ENCODE results near the gene MED23.

Gene MED23

GRCh38 chr6:131638013-131638412 is 10.0 kb upstream of the MED23 start:
- Histone ChIP-seq H3K36me3 (ENCODE audit: control insufficient read depth, insufficient read depth, low read length) (no peaks in the 10 kb centered on the region), H4K8ac (ENCODE audit: low read depth, low read length) (no peak overlapping the region), H3K4me1 (ENCODE audit: control insufficient read depth, low read depth, low read length) (no peaks in the 10 kb centered on the region), H2BK5ac (ENCODE audit: low read length) (no peak overlapping the region), H3K18ac (ENCODE audit: low read length) (no peak overlapping the region), H3K9ac (ENCODE audit: low read length) (no peak overlapping the region), H3K4me3 (ENCODE audit: low read length) (no peak overlapping the region), H3K79me2 (ENCODE audit: control insufficient read depth, insufficient read depth, low read length) (no peaks in the 10 kb centered on the region), H3K4ac (ENCODE audit: low read depth, low read length) (no peak overlapping the region), H4K5ac (ENCODE audit: low read length) (no peak overlapping the region), H3K79me1 (ENCODE audit: low read length) (no peaks in the 10 kb centered on the region), H2BK120ac (ENCODE audit: low read depth, low read length) (no peak overlapping the region), H3K23ac (ENCODE audit: low read length) (no peak overlapping the region), H3K4me2 (ENCODE audit: low read length) (no peak overlapping the region), H3K56ac (ENCODE audit: low read length) (no peak overlapping the region), H3K27ac (ENCODE audit: low read depth, low read length) (no peak overlapping the region), H2AK5ac (ENCODE audit: low read length) (no peak overlapping the region), H3K27me3 (ENCODE audit: insufficient read depth, low read length, poor library complexity) (no peaks in the 10 kb centered on the region), H2BK15ac (replicated peaks; ENCODE audit: low read depth) (no peak overlapping the region)
- DNase-seq, result no peak
- 100% methylated on average over 1 of the region's 2 CpGs for WGBS (ENCODE audit: extremely low coverage, insufficient coverage, low lambda C conversion rate)

DNA sequence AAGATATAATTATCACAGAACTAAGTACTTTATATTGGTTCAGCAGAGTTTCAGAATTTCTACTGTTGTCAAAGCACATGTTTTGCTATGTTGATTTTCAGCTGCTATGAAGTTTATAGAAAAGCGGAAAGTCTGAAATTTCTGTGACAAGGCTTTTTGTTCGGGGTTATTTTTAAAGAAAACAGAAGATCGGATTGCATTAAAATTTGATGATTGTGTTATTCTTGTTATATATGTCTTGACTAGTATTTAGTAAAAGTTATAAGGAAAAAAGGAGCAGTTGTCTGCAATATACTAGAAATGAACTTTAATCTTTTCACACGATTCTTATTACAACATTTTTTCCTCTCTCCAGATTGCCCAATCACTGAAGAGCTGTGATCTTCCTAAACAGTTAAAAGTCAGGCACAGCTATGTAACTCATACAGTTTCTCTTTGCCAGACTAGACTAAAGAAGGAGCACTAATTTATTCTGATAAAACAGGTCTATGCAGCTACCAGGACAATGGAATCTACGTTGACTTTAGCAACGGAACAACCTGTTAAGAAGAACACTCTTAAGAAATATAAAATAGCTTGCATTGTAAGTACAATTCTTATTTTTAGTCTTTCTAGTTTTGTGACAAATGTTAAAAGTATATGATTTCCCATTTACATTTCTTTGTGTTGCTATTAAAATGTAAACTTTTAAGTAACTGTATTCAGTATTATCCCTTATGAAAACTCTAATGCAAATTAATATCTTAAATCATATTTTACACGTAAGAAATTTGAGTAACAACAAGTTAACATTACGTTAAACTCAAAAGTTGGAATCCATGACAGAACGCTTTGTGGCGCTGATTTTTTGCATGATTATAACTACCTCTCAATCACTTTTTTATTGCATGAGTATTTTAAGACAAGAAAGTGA is 9.1 kb upstream of the MED23 start, which contains the start of gene ENPP3:
TSS of gene ENPP3 (plus strand) at position 423 of the 913 bp plus-strand sequence. CDS start at position 506, 83 bp downstream.
- Histone ChIP-seq H3K4me3 (ENCODE audit: low read length) (no peak within 1 kb of the TSS), H3K79me1 (ENCODE audit: low read length) (no peaks in the 10 kb centered on the region), H3K4me2 (ENCODE audit: low read length) (no peak within 1 kb of the TSS), H3K36me3 (ENCODE audit: control insufficient read depth, insufficient read depth, low read length) (no peaks in the 10 kb centered on the region), H2BK15ac (replicated peaks; ENCODE audit: low read depth) (no peak within 1 kb of the TSS), H2BK120ac (ENCODE audit: low read depth, low read length) (no peak within 1 kb of the TSS), H3K4ac (ENCODE audit: low read depth, low read length) (no peak within 1 kb of the TSS), H3K18ac (ENCODE audit: low read length) (no peak within 1 kb of the TSS), H3K27me3 (ENCODE audit: insufficient read depth, low read length, poor library complexity) (no peaks in the 10 kb centered on the region), H3K56ac (ENCODE audit: low read length) (no peak within 1 kb of the TSS), H2AK5ac (ENCODE audit: low read length) (no peak within 1 kb of the TSS), H4K5ac (ENCODE audit: low read length) (no peak within 1 kb of the TSS), H3K23ac (ENCODE audit: low read length) (no peak within 1 kb of the TSS), H3K79me2 (ENCODE audit: control insufficient read depth, insufficient read depth, low read length) (no peaks in the 10 kb centered on the region), H2BK5ac (ENCODE audit: low read length) (no peak within 1 kb of the TSS), H3K9ac (ENCODE audit: low read length) (no peak within 1 kb of the TSS), H3K4me1 (ENCODE audit: control insufficient read depth, low read depth, low read length) (no peaks in the 10 kb centered on the region), H4K8ac (ENCODE audit: low read depth, low read length) (no peak within 1 kb of the TSS), H3K27ac (ENCODE audit: low read depth, low read length) (no peak within 1 kb of the TSS)
- WGBS (ENCODE audit: extremely low coverage, insufficient coverage, low lambda C conversion rate), result 100% methylated on average over 2 of the region's 10 CpGs
- DNase-seq, result no peak

- no peak for DNase-seq
- Histone ChIP-seq H3K79me1 (ENCODE audit: low read length) (no peaks in the 10 kb centered on the region), H3K27me3 (ENCODE audit: insufficient read depth, low read length, poor library complexity) (no peaks in the 10 kb centered on the region), H4K5ac (ENCODE audit: low read length) (no peak overlapping the region), H3K36me3 (ENCODE audit: control insufficient read depth, insufficient read depth, low read length) (no peaks in the 10 kb centered on the region), H3K9ac (ENCODE audit: low read length) (no peak overlapping the region), H3K4me3 (ENCODE audit: low read length) (no peak overlapping the region), H2BK5ac (ENCODE audit: low read length) (no peak overlapping the region), H3K27ac (ENCODE audit: low read depth, low read length) (no peak overlapping the region), H3K79me2 (ENCODE audit: control insufficient read depth, insufficient read depth, low read length) (no peaks in the 10 kb centered on the region), H3K4ac (ENCODE audit: low read depth, low read length) (no peak overlapping the region), H3K4me1 (ENCODE audit: control insufficient read depth, low read depth, low read length) (no peaks in the 10 kb centered on the region), H3K4me2 (ENCODE audit: low read length) (no peak overlapping the region), H3K56ac (ENCODE audit: low read length) (no peak overlapping the region), H2AK5ac (ENCODE audit: low read length) (no peak overlapping the region), H4K8ac (ENCODE audit: low read depth, low read length) (no peak overlapping the region), H3K23ac (ENCODE audit: low read length) (no peak overlapping the region), H2BK120ac (ENCODE audit: low read depth, low read length) (no peak overlapping the region), H3K18ac (ENCODE audit: low read length) (no peak overlapping the region), H2BK15ac (replicated peaks; ENCODE audit: low read depth) (no peak overlapping the region)
- no CpG with 5 or more reads among the region's 11 CpGs for WGBS (ENCODE audit: extremely low coverage, insufficient coverage, low lambda C conversion rate)
Measured at GRCh38 chr6:131635384-131636340, 7.6 kb upstream of the MED23 start.

- no CpG with 5 or more reads among the region's 3 CpGs for WGBS (ENCODE audit: extremely low coverage, insufficient coverage, low lambda C conversion rate)
- H3K36me3 ChIP-seq (ENCODE audit: control insufficient read depth, insufficient read depth, low read length), result no peaks in the 10 kb centered on the region
- no peak overlapping the region for H3K4me2 ChIP-seq (ENCODE audit: low read length)
- no peaks in the 10 kb centered on the region for H3K79me1 ChIP-seq (ENCODE audit: low read length)
- no peak overlapping the region for H3K4ac ChIP-seq (ENCODE audit: low read depth, low read length)
- H4K8ac ChIP-seq (ENCODE audit: low read depth, low read length), result no peak overlapping the region
- no peaks in the 10 kb centered on the region for H3K27me3 ChIP-seq (ENCODE audit: insufficient read depth, low read length, poor library complexity)
- no peaks in the 10 kb centered on the region for H3K4me1 ChIP-seq (ENCODE audit: control insufficient read depth, low read depth, low read length)
- H3K18ac ChIP-seq (ENCODE audit: low read length), result no peak overlapping the region
- no peaks in the 10 kb centered on the region for H3K79me2 ChIP-seq (ENCODE audit: control insufficient read depth, insufficient read depth, low read length)
- H3K9ac ChIP-seq (ENCODE audit: low read length), result no peak overlapping the region
- H2BK15ac ChIP-seq (replicated peaks; ENCODE audit: low read depth), result no peak overlapping the region
- H3K27ac ChIP-seq (ENCODE audit: low read depth, low read length), result no peak overlapping the region
- no peak overlapping the region for H2BK5ac ChIP-seq (ENCODE audit: low read length)
- H4K5ac ChIP-seq (ENCODE audit: low read length), result no peak overlapping the region
- no peak overlapping the region for H2AK5ac ChIP-seq (ENCODE audit: low read length)
- no peak overlapping the region for H2BK120ac ChIP-seq (ENCODE audit: low read depth, low read length)
- no peak overlapping the region for H3K23ac ChIP-seq (ENCODE audit: low read length)
- no peak for DNase-seq
- H3K56ac ChIP-seq (ENCODE audit: low read length), result no peak overlapping the region
- H3K4me3 ChIP-seq (ENCODE audit: low read length), result no peak overlapping the region
Measured at GRCh38 chr6:131631625-131632289, 3.7 kb upstream of the MED23 start.

- H3K79me2 ChIP-seq (ENCODE audit: control insufficient read depth, insufficient read depth, low read length), result no peaks in the 10 kb centered on the region
- H3K4me1 ChIP-seq (ENCODE audit: control insufficient read depth, low read depth, low read length), result no peaks in the 10 kb centered on the region
- H2BK15ac ChIP-seq (replicated peaks; ENCODE audit: low read depth), result no peak overlapping the region
- WGBS (ENCODE audit: extremely low coverage, insufficient coverage, low lambda C conversion rate), result no CpG with 5 or more reads among the region's 2 CpGs
- no peak overlapping the region for H3K9ac ChIP-seq (ENCODE audit: low read length)
- no peaks in the 10 kb centered on the region for H3K36me3 ChIP-seq (ENCODE audit: control insufficient read depth, insufficient read depth, low read length)
- H3K56ac ChIP-seq (ENCODE audit: low read length), result no peak overlapping the region
- no peak overlapping the region for H2BK5ac ChIP-seq (ENCODE audit: low read length)
- H3K4me2 ChIP-seq (ENCODE audit: low read length), result no peak overlapping the region
- H3K18ac ChIP-seq (ENCODE audit: low read length), result no peak overlapping the region
- no peaks in the 10 kb centered on the region for H3K27me3 ChIP-seq (ENCODE audit: insufficient read depth, low read length, poor library complexity)
- H3K27ac ChIP-seq (ENCODE audit: low read depth, low read length), result no peak overlapping the region
- peaks cover 2% of the 10 kb centered on the region for H3K79me1 ChIP-seq (ENCODE audit: low read length)
- no peak overlapping the region for H4K5ac ChIP-seq (ENCODE audit: low read length)
- H3K23ac ChIP-seq (ENCODE audit: low read length), result no peak overlapping the region
- no peak overlapping the region for H3K4ac ChIP-seq (ENCODE audit: low read depth, low read length)
- H4K8ac ChIP-seq (ENCODE audit: low read depth, low read length), result no peak overlapping the region
- no peak overlapping the region for H2AK5ac ChIP-seq (ENCODE audit: low read length)
- no peak overlapping the region for H2BK120ac ChIP-seq (ENCODE audit: low read depth, low read length)
- DNase-seq, result no peak
- no peak overlapping the region for H3K4me3 ChIP-seq (ENCODE audit: low read length)
Measured at GRCh38 chr6:131629651-131630050, 1.6 kb upstream of the MED23 start.

Data from mesendoderm (in vitro differentiated cells).